HPDE6-E6E7 (cell line): ENCODE data around the gene EBF4.
"Not testable (repeated sequence)": the region's sequence is repeated elsewhere in the genome, so short reads cannot be mapped to it uniquely, and the experiment has no call there.

Source experiments
- DNase-seq: peaks from one replicate; pipeline ENCODE4 v3.0.0; 2011; ENCODE audit warnings: missing footprints; ENCODE audit errors: extremely low spot score

The EBF4 gene

GRCh38 chr20:2796011-2796660 lies 103.6 kb downstream of the EBF4 start:
- DNase-seq: no peak

GRCh38 chr20:2797136-2797983 lies 104.8 kb downstream of the EBF4 start:
- DNase-seq: no peak

- DNase-seq: no peak
Measured at GRCh38 chr20:2798095-2798805, 105.7 kb downstream of the EBF4 start.

- DNase-seq: no peak
Measured at GRCh38 chr20:2798814-2799213, 106.2 kb downstream of the EBF4 start.

DNA sequence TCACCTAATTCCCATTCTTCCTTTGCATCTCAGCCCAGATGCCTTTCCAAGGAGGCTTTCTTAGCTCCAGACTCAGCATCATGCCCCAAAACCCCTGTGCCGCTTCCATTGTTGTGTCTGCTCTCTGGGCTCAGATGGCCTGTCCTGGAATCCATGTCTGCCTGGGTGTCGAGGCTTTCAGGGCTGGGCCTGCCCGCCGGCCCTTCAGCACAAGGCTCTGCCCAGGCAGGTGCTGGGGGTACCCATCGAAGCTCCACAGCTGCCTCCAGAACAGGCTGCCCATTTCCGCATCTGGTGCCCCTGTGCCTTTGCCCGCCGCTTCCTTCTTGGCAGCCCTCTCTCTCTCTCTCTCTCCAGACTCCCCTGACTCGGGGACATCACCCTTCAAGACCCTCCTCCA lies 106.7 kb downstream of the EBF4 start:
- no peak for DNase-seq

DNA sequence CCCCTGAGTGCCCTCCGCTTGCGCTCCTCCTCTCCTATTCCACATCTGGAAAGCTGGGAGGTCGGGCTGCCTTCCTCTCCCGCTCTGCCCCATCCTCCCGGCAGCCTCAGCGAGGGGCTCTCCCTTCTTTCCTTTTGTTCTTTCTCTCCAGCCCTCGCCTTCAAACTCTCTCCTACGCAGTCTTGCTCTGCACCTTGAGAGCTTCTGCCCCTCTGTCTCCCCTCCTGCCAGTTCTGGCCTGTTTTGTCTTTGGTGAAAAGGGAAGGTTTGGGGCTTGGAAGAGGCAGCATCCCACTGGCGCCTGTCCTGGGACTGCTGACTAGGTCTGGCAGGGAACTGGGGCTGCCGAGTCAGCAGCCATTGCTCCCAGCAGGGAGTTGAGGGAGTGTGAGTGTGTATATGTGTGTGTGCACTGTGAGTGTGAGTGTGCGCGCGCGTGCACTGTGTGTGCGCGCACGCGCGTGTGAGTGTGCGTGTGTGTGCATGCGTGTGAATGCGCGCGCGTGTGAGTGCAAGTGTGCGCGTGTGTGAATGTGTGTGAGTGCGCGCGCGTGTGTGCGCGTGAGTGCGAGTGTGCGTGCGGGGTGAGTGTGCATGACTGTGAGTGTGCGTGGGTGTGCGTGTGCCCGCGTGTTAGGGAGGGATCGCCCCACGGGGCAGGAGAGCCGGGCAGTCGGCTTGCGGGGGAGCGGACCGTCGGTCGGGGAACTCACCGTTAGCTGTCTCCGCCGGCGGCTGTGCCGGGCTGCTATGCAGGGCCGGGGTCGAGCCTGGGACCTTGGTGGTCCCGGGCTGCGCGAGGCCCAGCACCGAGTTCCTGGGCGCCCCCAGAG lies 107.3 kb downstream of the EBF4 start:
- no peak for DNase-seq

DNA sequence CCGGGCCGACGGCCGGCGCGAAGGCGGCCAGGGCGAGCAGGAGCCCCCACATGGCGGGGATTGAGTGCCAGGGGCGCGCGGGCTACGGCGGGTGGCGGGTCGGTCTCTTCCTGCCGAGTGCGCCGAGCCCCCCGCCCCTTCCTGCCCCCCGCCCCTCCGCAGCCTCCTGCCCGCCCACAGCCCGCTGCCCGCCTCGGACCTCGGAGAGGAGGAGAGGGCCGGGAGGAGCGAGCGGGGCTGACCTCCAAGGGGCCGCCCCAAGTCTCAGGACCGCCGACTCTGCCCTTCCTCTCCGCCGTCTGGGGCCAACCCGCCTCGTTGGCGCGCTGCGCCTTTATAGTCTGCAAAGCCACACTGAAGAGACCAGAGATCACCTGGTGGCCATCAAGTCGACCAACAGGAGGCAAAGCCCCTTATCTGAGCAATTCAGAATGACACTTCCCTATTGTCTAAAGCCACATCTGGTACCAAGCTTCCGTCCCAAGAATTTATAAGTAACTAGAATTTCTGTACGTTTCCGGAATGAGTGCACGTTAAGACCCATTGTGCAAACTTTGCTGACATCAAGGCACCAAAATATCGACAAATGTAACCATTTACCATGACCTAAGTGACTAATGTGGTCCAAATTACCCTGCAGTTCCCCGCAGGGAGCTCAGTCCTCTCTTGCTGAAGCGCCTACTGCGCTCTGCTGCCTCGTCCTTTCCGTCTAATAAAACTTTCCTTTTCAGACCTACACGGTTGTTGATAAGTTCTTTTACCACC lies 108.1 kb downstream of the EBF4 start, which contains the start of gene CPXM1:
CPXM1 (minus strand) TSS at position 107 of the 765 bp plus-strand sequence; CDS start at position 52, 55 bp downstream.
- no peak for DNase-seq

DNA sequence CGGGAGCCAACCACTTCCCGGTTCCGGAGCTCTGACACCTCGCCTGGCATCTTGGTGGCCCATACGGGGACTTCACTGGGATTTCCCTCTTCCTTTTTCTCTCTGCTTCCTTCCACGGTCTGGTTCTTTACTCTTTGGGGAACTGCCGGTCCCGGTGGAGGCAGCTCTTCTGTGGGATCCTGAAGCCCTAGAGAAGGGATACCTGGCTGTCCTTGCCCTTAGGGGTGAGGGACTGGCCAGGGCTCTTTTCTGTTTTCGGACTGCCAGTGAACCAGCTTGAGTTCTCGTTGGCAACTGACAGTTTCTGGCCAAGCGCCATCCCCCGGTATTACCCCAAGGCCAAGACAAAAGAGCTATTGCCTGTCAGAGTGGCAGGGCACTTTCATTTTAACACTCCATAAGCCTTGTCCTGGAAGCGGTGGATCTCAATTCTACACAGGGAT lies 108.7 kb downstream of the EBF4 start:
- DNase-seq: no peak

DNA sequence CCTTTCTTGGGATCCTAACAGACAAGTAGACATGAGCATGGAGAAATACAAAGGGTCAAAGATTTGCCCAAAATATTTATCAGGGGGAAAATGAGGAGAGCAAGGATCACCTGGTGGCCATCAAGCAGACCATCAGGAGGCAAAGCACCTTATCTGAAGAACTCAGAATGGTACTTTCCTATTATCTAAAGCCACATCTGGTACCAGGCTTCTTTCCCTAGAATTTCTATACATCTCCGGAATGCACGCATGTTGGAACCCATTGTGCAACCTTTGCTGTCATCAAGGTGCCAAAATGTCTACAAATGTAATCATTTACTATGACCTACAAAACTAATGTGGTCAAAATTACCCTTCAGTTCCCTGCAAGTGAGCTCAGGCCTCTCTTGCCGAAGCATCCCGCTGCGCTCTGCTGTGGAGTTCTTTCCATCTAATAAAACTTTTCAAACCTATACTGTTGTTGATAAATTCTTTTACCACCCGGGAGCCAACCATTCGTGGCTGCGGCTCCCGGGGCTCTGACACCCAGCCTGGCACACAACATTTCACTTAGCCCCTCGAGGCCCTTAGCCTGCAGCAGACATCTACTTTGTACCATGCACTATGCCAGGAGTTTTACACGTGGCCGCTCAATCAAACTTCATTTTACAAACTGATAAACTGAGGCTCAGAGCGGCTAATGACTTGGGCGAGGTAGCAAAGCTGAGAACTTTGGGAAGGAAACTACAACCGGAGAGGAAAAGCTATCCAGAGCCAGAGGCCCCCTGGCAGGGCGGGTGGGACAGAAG lies 111.7 kb downstream of the EBF4 start:
- DNase-seq: no peak

DNA sequence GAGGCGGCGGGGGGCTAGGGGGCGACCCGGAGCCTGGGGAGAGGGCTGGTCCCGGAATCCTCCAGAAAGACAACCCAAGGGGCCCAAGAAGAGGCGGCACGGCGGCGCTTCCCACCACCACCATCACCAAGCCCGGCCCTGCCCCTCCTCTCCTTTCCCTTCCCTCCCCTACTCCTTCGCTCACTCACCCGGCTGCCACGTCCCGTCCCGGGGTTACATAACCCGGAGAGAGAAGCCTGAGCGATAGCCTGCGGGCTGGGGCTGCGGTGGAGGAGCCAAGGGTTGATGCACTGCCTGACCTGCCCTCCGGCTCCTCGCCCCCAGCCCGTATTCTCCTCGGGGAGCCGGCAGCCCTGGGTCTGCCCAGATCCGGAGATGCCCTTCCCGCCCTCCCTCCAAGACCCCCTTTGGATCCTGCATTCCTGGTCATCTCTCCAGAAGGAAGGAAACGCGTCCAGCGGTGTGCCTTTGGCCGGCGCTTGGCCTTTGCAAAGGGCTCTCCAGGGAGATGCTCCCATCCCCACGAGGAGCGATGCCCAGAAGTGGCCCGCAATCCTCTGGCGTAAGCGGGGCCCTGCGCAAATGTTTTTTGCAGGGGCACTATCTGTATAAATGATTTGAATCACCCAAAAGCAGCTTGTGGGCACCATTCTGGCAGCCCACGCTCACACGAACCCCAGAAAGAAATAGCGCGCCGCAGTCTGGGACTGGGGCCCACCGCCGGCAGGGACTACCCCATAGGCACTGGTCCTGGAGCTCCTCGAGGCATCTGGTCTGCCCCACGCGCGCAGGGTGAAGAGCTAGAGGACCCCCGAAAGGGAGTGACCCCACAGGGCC lies 112.5 kb downstream of the EBF4 start:
- no peak for DNase-seq

DNA sequence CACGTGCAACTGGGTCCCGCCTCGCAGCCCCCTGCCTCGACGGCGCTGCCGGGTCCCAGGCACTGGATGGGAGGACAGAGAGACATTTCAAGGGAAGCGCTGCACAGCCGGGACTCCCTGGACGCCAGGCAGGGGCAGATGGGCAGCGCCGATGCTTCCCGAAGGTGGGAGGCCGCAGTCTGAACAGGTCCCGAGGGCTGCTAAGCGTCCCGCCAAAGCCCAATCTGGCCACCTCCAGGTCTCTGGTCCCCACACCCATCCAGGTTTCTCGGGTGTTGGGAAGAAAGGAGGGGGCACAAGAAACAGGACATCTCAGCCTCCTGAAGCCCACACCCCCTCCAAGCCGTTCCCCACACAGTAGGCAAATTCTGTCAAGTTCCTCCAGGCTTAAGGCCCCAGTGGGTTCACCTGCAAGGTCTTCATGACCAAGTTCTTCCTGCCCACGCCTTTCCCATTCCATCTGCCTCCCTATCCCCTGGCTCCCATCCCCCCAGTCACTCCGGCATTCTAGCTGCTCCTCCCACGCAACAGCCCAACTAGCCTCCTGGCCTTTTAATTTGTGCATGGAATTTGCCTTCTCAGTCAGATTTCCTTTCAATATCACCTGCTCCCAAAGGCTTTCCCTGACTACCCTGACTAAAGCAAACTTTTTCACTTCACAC lies 113.2 kb downstream of the EBF4 start:
- no peak for DNase-seq

DNA sequence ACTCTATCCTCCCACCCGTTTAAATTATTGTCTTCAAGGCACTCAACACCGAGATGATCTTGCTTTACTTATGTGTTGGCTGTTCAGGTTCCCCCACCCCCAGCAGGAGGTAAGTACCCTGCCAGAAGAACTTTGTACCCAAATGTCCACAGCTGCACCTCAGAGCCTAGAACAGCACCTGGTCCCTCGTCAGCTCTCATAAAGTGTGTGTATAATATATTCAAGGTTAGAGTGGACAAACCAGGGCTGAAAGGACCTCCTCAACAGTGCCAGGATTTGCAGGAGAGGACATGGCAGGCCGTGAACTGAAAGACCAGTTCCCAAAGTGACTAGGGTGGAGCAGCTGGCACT lies 113.7 kb downstream of the EBF4 start:
- no peak for DNase-seq

DNA sequence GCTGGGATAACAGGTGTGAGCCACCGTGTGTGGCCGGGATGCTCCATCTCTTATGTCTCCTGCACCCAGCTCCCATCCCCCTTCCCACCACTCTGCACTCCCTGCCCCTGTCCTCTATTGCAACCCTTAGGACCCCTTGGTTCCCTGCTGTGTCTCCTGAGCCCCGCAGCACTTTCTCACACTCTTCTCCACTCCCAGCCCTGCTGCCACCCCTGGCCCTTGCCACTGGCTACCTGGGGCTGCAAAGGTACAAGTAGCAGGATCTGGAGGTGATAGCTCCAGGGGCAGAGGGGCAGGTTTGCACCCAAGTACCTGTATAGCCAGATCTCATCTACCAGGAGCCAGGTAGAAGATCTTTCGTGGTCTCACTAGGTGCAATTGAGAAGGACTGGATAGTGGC lies 114.4 kb downstream of the EBF4 start:
- DNase-seq: no peak

GRCh38 chr20:2807929-2808328 lies 115.3 kb downstream of the EBF4 start:
- DNase-seq: not testable (repeated sequence)

- no peak for DNase-seq
Measured at GRCh38 chr20:2809690-2810089, 117.1 kb downstream of the EBF4 start.
